ENCODE data around the gene ACAT2.

- no peak for TF ChIP-seq CTCF (IDR thresholded peaks at IDR 0.05)
- no peak for TF ChIP-seq POLR2AphosphoS5 (IDR thresholded peaks at IDR 0.05)
These were observed 65.3 kb downstream of the ACAT2 start for GRCh38 chr6:159826968-159827647.
